DMS153 (cell line): ENCODE data around the gene ZMYM2.
"Not testable (repeated sequence)": the region's sequence is repeated elsewhere in the genome, so short reads cannot be mapped to it uniquely, and the experiment has no call there.

ENCODE experiments used
- DNase-seq: peaks from one replicate; lab custom pipeline; 2025; lab: John Stamatoyannopoulos, UW

The ZMYM2 gene

DNA sequence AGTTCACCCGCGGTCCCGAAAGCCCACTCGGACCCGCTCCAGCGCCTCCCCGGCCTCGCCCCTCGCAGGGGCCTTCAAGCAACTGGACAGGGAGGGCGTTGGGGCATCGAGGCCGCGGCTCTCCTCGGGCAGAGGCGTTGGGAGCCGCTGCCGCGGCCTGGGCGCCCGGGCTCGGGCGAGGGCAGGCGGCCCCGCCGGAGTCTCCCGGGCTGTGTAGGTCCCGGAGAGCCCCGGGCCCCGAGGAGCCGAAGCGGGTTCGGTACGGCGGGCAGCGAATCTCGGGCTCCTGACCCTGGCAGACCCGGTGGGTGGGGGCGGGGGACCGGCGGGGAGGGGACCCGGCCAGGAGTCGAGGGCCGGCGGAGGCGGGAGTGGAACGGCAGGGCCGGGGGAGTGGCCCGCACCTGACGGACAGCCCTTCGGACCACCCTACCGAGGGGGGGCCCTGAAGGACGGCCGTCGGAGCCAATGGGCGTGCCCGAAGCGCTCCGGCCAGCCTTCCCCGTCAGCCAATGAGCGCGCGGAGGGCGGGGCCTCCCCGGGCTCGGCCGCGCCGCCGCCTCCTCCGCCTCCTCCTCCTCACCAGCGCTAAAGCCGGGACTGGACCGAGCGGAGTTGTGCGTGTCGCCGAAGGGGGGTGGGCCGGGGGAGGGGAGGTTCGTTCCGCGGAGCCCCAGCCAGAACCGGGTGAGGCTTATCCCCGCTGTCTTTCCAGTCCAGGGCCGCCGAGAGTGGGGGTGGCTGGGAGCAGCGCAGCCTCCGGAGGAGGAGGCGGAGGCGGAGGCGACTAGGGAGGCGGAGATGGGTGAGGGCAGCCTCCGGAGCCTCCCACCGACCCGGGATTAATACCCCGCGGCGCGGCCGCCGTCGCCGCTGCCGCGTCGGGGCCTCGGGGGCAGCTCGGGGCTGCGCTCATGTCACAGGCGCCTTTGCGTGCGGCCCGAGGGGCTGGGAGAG is at the start of gene ZMYM2:
TSS of gene ZMYM2 (plus strand) at position 573 of the 957 bp plus-strand sequence. CDS start 34,346 bp downstream, outside the sequence.
- DNase-seq: peak; percentile 94

GRCh38 chr13:19910336-19911072 is 48.0 kb upstream of the ZMYM2 start:
- no peak for DNase-seq

DNA sequence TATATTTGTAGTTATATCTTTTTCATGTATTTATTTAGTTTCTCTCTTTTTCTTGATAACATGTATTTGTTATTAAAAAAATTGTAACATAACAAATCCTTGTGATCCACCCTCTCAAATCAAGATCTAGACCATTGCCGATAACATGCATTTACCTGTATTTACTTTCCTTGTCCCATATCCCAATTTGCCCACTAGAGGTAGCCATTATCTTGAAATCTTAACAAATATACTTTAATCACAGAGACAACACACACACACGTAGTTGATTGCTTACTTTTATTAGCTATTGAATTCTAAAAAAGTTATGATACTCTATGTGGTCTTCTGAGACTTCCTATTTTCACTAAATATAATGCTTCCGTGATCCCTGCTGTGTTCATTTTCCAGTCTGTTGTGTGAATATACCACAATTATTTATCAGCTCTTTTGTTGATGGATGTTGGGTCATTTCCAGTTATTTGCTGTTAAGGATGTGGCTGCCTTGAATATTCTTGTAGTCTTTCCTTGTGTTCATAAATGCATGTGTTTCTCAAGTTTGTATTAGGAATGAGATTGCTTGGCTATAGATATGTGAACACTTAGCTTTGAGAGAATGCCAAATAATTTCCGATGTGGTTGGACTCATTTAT is 31.3 kb upstream of the ZMYM2 start:
- DNase-seq: peak; percentile 23

DNA sequence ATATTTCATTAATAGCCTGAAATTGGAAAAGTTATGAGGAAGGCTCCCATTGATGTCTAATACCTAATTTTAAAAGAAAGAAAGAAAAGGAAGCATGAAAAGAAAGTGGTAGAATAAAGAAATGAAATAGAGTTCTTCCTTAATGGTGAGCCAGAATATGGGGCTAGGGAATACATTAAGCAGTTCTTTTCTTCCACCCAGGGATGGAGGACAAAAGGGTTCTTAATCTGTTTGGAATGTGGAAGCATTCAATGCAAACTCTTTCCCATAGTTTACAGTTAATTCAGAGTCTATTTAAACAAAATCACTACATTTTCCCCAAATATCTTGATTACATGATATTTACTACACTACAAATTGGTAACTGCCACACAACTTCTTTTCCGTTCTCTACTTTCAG is 18.4 kb upstream of the ZMYM2 start:
- DNase-seq: no peak

DNA sequence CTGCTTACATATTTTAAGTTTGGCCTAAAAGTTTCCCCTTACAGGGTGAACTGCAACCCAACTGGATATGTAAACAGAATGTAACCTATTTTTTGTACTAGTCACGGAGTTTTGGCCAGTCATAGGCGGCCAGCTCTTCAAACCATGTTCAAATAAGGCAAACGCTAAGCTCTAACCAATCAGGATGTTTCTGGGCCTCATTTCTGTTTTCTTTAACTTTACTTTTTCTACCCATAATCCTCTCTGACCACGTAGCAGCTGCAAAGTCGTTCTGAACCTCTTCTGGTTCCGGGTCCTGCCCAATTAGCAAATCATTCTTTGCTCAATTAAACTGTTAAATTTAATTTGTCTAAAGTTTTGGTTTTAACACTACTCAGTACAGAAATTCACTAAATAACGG is 8.2 kb upstream of the ZMYM2 start:
- DNase-seq: no peak

DNA sequence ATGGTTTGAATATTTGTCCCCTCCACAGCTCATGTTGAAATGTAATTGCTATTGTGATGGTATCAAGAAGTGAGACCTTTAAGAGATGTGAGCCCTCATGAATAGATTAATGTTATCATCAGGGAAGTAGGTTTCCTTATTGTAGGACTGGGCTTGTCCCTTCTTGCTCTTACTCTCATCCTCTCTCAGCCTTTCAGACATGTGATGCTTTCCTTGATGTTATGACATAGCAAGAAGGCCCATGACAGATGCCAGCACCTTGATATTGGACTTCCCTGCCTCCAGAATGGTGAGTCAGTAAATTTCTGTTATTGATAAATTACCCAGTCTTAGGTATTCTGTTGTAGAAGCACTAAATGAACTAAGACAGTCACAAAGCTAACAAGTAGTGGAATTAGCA is 5.7 kb upstream of the ZMYM2 start:
- no peak for DNase-seq

GRCh38 chr13:19955873-19956559 is 2.5 kb upstream of the ZMYM2 start:
- no peak for DNase-seq

DNA sequence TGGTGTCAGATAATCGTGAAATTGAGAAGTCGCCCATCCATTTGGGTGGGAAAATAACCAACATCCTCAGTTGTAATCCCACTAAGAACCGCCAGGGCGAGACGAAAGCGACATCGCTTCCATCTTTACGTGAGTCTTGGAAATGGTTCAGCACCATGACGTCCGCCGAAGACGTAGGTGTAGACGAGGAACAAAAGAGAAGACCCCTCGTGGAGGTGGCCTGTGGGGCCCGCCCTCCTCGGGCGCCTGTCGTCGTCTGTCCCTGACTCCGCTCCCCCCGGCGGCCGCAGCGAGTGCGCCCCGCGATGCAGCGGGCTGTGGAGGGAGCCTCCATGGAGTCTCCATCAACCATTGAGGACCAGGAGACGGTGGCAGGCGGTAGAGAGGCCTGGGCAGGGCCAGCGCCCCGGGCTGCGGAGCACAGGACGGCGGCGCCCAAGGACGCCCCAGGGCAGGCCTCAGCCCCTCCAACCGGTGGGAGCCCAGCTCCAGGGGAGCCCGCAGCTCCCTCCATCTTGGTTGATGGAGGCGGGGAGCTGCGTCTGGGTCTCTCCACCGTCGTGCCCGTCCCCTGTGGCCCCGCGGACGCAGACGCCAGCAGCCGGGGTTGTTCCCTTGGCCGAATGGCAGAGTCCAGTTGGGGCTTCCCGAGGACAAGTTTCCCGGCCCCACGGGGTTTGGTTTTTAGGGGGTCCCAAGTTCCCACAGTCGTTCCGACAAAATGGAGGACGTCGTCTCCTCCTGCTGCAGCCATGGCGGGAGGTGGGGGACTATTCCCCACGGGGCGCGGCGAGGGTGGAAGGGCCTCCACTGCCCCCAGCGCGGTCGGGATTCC is 990 bp upstream of the ZMYM2 start:
- DNase-seq: peak; percentile 52

DNA sequence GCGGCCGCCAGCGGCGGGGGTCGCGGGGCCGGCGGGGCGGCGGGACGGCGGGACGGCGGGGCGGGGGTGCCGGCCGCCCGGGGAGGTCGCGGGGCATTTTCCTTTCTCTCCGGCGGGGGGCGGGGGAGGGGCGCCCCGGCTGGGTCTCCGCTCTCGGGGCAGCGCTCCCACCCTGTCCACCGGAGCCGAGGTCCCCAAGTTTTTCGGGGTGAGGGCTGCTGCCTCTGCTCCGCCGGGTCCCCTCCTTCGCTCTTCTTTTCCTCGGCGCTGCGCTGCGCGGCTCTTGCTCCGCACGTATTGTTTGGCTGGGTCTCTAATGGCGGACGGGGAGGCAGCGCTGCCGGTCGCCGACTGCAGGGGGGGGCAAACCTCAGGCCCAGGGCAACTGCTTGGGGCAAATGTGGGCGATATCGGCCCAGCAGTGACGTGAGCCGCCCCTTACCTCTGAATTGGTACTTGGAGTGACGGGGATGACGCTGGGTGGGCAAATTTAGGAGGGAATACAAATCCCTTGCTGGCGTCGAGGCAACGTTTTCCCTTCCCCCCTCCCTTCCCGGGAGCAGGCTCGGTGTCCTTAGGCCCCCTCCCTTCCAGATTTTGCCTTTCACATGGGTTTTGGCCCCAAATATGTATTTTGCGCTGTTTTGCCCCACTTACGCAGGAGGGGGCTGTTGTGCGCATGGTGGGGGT is 759 bp downstream of the ZMYM2 start:
- DNase-seq: no peak

GRCh38 chr13:19959831-19960652 is 1.5 kb downstream of the ZMYM2 start:
- DNase-seq: peak; percentile 90

- DNase-seq: no peak
These were observed 2.1 kb downstream of the ZMYM2 start for GRCh38 chr13:19960653-19960976.

DNA sequence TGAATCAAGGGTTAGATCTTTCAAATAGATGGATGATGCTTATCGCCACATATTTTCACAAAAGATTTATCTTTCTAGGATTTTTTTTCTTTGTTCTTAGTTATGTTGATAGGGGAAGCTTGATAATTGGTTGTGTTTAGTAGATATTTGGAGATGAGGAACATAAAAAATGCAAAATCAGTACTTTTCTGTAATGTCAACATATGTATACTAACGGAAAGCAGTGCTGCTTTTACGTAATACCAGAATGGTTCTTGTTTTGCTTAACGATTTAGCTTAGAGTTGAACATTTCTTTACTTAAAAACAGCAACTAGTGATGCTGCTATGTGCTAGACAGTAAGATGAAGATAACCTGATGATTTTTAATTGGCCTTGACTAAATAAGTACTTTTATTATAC is 3.0 kb downstream of the ZMYM2 start:
- DNase-seq: no peak

DNA sequence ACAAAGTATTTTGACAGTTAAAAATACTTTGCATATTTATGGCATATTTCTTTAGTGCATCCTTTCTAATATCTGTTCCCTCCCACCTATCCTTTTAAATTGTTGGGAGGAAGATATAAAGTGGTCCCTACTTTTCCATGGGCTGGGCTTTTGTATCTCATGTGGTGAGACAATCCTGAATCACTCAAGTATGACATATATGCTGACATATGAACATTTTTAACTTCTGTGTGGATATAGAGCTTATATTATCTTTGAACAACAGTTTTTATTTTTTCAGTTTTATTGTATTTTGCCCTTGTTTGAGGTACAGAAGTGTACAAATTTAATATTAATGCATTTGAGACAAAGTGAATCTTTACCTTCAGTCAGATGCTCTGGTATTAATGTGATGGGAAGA is 3.4 kb downstream of the ZMYM2 start:
- no peak for DNase-seq

- no peak for DNase-seq
These were observed 4.4 kb downstream of the ZMYM2 start for GRCh38 chr13:19962894-19963293.

DNA sequence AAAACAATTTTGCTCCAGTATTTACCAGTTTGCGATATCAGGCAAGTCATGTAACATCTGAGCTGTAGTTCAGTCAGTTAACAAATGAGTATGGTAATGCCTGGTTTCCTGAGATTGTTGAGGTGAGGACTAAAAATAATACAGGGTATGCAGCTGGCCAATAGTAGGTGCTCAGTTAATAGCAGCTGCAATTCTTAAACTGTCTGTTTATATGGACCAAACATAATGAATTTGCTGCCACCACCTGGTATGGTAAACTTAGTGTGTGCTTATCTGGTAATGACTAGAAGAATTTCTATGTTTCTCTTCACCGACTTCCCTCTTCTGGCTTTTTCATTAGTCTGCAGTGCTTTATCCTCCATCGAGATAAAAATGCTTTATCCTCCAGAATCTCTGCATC is 9.1 kb downstream of the ZMYM2 start:
- DNase-seq: no peak

DNA sequence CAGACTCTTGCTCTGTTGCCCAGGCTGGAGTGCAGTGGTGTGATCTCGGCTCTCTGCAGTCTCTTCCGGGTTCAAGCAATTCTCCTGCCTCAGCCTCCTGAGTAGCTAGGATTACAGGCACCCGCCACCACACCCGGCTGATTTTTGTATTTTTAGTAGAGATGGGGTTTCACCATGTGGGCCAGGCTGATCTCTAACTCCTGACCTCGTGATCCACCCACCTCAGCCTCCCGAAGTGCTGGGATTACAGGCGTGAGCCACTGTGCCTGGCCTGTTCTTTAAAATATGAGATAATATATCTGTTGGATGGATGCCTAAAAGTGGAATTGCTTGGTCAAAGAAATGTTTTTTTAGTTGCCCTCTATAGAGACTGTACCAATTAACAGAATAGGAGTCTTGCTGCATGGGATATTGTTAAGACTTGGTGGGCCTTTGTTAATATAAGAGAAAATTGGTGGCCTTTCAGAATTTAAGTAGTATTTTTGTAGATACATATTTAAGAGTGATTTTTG is 16.0 kb downstream of the ZMYM2 start:
- not testable (repeated sequence) for DNase-seq

GRCh38 chr13:19978831-19979437 is 20.4 kb downstream of the ZMYM2 start:
- DNase-seq: no peak

GRCh38 chr13:19981685-19982238 is 23.2 kb downstream of the ZMYM2 start:
- no peak for DNase-seq
